ENCODE data around the gene NHERF2.

GRCh38 chr16:2009791-2010510 is 16.8 kb upstream of the NHERF2 start, which contains the start of gene ZNF598:
- TF ChIP-seq TAF1 (IDR thresholded peaks at IDR 0.05; ENCODE audit: control insufficient read depth, extremely low read depth, insufficient read depth, low read length, severe bottlenecking) (peak; percentile 85), ELF1 (tag; IDR thresholded peaks at IDR 0.05) (peak; percentile 91)

Measured in K562 (cell line).